AG10803 (cell line): Measurements from ENCODE around the gene GNGT2.

Source experiments
- DNase-seq: peaks from one replicate; pipeline ENCODE4 v3.0.0; 2010; ENCODE audit warnings: low read depth
- H3K4me3 ChIP-seq: 2 replicates; pipeline ENCODE4 v1.5.1; 2011; ENCODE audit warnings: mild to moderate bottlenecking, low read length, control low read depth
- CTCF ChIP-seq: conservative IDR thresholded peaks from 2 replicates; pipeline ENCODE4 v1.5.1; 2011; ENCODE audit warnings: mild to moderate bottlenecking, low read length, control low read depth, inconsistent platforms

GNGT2 gene

GRCh38 chr17:49223517-49224197 lies 13.3 kb upstream of the GNGT2 start:
- H3K4me3 ChIP-seq, result no peak overlapping the region
- DNase-seq, result no peak
- TF ChIP-seq CTCF, result peak; percentile 82

- no peak overlapping the region for H3K4me3 ChIP-seq
- no peak for TF ChIP-seq CTCF
- DNase-seq, result no peak
Observed at GRCh38 chr17:49223168-49223516, 12.8 kb upstream of the GNGT2 start.

- no peak overlapping the region for H3K4me3 ChIP-seq
- no peak for TF ChIP-seq CTCF
- no peak for DNase-seq
Observed at GRCh38 chr17:49219987-49220386, 9.6 kb upstream of the GNGT2 start.

GRCh38 chr17:49218941-49219913 lies 8.9 kb upstream of the GNGT2 start:
- DNase-seq, result no peak
- peak; percentile 9; the same call in 1 of the 2 replicates for TF ChIP-seq CTCF
- H3K4me3 ChIP-seq, result no peak overlapping the region

- no peak overlapping the region for H3K4me3 ChIP-seq
- DNase-seq, result no peak
- no peak for TF ChIP-seq CTCF
Observed at GRCh38 chr17:49217651-49218413, 7.5 kb upstream of the GNGT2 start.

- no peak for DNase-seq
- no peak for TF ChIP-seq CTCF
- H3K4me3 ChIP-seq, result no peak overlapping the region
Observed at GRCh38 chr17:49216953-49217650, 6.7 kb upstream of the GNGT2 start.
